B cell (primary cell): ENCODE results near the gene MSANTD3.

ENCODE experiments used
- EZH2 ChIP-seq: IDR thresholded peaks from 2 replicates; pipeline ENCODE4 v1.6.1; 2012; ENCODE audit warnings: borderline replicate concordance, low read depth, mild to moderate bottlenecking, moderate library complexity, low read length; ENCODE audit not compliant: insufficient read depth, poor library complexity, severe bottlenecking
- TF ChIP-seq, protein P1 (sequence below): fragments of 200-600 bp; IDR thresholded peaks from one replicate; pipeline ENCODE4 v1.8.0; 2022; ENCODE audit warnings: antibody characterized with exemption, mild to moderate bottlenecking

DNA sequence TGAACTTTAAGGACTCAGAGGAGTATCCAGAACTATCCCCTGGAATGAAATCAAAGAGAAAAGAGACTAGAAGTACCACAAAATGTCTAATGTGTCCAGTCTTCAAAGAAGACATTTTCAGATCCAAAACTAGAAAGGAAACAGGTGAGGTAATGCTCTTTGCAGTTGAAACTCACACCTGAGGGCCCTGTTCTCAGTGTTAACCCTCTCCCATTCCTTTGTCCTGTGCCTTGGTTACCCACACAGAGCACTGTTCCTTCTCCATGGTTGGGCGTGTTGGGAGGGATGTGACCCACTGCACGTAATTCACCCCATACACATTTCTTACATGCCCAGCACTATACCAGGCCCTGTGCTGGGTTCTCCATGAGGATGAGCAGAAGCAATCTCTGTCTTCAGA, 21.3 kb downstream of the MSANTD3 start:
- TF ChIP-seq, protein P1, sequence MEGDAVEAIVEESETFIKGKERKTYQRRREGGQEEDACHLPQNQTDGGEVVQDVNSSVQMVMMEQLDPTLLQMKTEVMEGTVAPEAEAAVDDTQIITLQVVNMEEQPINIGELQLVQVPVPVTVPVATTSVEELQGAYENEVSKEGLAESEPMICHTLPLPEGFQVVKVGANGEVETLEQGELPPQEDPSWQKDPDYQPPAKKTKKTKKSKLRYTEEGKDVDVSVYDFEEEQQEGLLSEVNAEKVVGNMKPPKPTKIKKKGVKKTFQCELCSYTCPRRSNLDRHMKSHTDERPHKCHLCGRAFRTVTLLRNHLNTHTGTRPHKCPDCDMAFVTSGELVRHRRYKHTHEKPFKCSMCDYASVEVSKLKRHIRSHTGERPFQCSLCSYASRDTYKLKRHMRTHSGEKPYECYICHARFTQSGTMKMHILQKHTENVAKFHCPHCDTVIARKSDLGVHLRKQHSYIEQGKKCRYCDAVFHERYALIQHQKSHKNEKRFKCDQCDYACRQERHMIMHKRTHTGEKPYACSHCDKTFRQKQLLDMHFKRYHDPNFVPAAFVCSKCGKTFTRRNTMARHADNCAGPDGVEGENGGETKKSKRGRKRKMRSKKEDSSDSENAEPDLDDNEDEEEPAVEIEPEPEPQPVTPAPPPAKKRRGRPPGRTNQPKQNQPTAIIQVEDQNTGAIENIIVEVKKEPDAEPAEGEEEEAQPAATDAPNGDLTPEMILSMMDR = no peak
- no peak for TF ChIP-seq EZH2
